Tibial artery (tissue), 4 donors: ENCODE data around the gene ACOX3.

ENCODE experiments used
- DNase-seq, 2 donors: peaks; one replicate each; pipeline ENCODE4 v3.0.0-alpha.2; 2019
- H3K27ac ChIP-seq, 2 donors: fragments of 200-600 bp; sonication (generic) in 1 of 2; 1 replicate in 1 of 2; 2 replicates in 1 of 2; pipeline ENCODE4 v1.5.1; 2018 to 2019; ENCODE audit warnings: mild to moderate bottlenecking in 1 of 2
- H3K27me3 ChIP-seq, 2 donors: fragments of 200-600 bp; sonication (generic) in 1 of 2; one replicate each; pipeline versions ENCODE4 v1.5.1 to v1.6.0; 2016 to 2019
- H3K36me3 ChIP-seq, 3 donors: fragments of 200-600 bp; sonication (generic) in 2 of 3; one replicate each; pipeline ENCODE4 v1.5.1; 2016 to 2019; ENCODE audit warnings: mild to moderate bottlenecking in 2 of 3
- H3K4me1 ChIP-seq, 4 donors: fragments of 200-600 bp; sonication (generic) in 2 of 4; 1 replicate in 3 of 4; 2 replicates in 1 of 4; pipeline ENCODE4 v1.5.1; 2016 to 2019
- H3K4me3 ChIP-seq, 2 donors: fragments of 200-600 bp; sonication (generic) in 1 of 2; 1 replicate in 1 of 2; 2 replicates in 1 of 2; pipeline ENCODE4 v1.5.1; 2018 to 2019; ENCODE audit warnings: mild to moderate bottlenecking in 2 of 2
- H3K9me3 ChIP-seq, 3 donors: fragments of 200-600 bp; sonication (generic) in 1 of 3; one replicate each; pipeline ENCODE4 v1.5.1; 2016 to 2019
- intact Hi-C: fragments of 100-400 bp; cut with DNase I; formaldehyde crosslinking; loops from one replicate; pipeline ENCODE4 v1.15.0; 2023; ENCODE audit warnings: low total_unique reads
- TF ChIP-seq, protein P1 (sequence below), 2 experiments: fragments of 200-600 bp in 1 of 2; fragments of 450-650 bp in 1 of 2; IDR thresholded peaks; one replicate each; pipeline ENCODE4 v1.5.1; 2017 to 2019; ENCODE audit warnings: antibody characterized with exemption in 2 of 2, mild to moderate bottlenecking in 1 of 2, moderate library complexity in 1 of 2

Gene ACOX3

DNA sequence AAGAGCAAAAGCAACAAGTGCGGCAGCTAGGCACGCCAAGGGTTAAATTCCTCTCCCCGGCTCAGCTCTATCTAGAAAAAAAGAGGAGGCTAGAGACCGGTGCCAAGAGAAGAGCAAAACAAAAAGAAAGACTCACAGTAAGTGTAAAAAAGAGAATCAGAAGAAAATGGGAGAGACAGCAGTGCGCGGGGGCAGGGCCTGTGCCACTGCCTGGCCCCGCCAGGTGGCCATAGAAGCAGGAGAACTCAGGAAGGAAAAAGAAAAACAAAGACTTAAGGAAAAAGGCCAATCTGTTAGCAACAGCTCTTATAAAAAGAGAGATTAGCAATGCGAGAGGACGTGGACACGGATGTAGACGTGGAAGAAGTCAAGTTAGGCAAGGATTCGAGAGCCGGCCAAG lies 3.2 kb downstream of the ACOX3 start:
- H3K4me1 ChIP-seq, result peaks cover 0 to 38% (median 27%) of the 10 kb centered on the region in 4 donors
- TF ChIP-seq, protein P1, sequence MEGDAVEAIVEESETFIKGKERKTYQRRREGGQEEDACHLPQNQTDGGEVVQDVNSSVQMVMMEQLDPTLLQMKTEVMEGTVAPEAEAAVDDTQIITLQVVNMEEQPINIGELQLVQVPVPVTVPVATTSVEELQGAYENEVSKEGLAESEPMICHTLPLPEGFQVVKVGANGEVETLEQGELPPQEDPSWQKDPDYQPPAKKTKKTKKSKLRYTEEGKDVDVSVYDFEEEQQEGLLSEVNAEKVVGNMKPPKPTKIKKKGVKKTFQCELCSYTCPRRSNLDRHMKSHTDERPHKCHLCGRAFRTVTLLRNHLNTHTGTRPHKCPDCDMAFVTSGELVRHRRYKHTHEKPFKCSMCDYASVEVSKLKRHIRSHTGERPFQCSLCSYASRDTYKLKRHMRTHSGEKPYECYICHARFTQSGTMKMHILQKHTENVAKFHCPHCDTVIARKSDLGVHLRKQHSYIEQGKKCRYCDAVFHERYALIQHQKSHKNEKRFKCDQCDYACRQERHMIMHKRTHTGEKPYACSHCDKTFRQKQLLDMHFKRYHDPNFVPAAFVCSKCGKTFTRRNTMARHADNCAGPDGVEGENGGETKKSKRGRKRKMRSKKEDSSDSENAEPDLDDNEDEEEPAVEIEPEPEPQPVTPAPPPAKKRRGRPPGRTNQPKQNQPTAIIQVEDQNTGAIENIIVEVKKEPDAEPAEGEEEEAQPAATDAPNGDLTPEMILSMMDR (IDR thresholded peaks at IDR 0.05), result peak in 1 of 2 experiments; percentile 6
- H3K9me3 ChIP-seq, result no peaks in the 10 kb centered on the region
- intact Hi-C loops, result no loop called here
- H3K4me3 ChIP-seq, result peak overlapping the region in 1 of 2 donors; percentile 14
- no peaks in the 10 kb centered on the region for H3K27me3 ChIP-seq
- H3K27ac ChIP-seq, result peak overlapping the region; percentile 19 to 33
- DNase-seq, result peak in 1 of 2 donors; percentile 29
- no peaks in the 10 kb centered on the region for H3K36me3 ChIP-seq

DNA sequence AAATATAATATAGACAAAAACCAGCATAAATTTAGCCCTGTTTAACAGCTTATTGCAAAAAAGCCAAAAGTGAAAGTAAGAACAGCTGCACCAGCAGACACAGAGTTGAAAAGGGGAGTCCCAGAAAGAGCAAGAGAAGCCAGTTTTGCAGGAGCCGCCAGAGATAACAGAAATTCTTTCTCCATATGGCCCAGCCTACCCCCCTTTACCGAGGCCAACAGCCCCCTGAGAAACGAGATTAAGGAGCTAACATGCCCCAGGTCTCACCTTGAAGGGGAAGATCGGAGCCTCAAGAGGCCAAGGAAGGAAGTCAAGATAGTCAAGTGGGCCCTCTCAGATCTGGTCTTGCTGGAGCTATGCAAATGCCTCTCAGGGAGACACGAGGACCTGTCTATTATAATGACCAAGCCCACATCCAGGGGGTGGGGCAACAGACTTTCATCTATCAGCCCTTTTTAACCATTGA lies 4.8 kb downstream of the ACOX3 start:
- Histone ChIP-seq H3K4me1 (peaks cover 0 to 26% (median 15%) of the 10 kb centered on the region in 4 donors), H3K36me3 (no peaks in the 10 kb centered on the region), H3K27me3 (no peaks in the 10 kb centered on the region), H3K4me3 (peak overlapping the region; percentile 2 to 15), H3K27ac (peak overlapping the region in 1 of 2 donors; percentile 6), H3K9me3 (no peaks in the 10 kb centered on the region)
- DNase-seq, result no peak
- intact Hi-C loops, result no loop called here
- TF ChIP-seq, protein P1 (IDR thresholded peaks at IDR 0.05), result no peak

GRCh38 chr4:8434251-8435073 lies 6.1 kb downstream of the ACOX3 start:
- no peak for DNase-seq
- Histone ChIP-seq H3K36me3 (no peaks in the 10 kb centered on the region), H3K4me3 (no peak overlapping the region), H3K4me1 (peaks cover 0 to 21% (median 9%) of the 10 kb centered on the region in 4 donors), H3K27me3 (no peaks in the 10 kb centered on the region), H3K27ac (no peak overlapping the region), H3K9me3 (no peaks in the 10 kb centered on the region)
- TF ChIP-seq, protein P1 (IDR thresholded peaks at IDR 0.05), result no peak
- intact Hi-C loops, result no loop called here

DNA sequence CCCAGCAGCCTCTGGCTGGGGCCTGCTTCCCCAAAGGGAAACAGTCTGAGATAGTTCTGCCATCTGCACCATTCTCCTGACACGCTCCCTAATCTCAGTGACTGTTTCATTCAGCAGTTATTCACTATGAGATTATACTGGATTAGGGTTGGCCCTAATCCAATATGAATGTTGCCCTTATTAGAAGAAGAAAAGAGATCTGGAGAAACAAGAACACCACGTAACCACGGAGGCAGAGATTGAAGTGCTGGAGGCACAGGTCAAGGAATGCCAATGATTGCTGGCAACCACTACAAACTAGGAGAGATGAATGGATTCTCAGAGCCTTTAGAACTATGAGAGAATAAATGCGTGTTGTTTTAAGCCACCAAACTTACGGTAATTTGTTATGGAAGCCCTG lies 7.4 kb downstream of the ACOX3 start:
- intact Hi-C loops, result no loop called here
- H3K4me1 ChIP-seq, result peaks cover 0 to 17% (median 10%) of the 10 kb centered on the region in 4 donors
- TF ChIP-seq, protein P1 (IDR thresholded peaks at IDR 0.05), result no peak

GRCh38 chr4:8431553-8431952 lies 9.0 kb downstream of the ACOX3 start:
- intact Hi-C loops, result no loop called here
- DNase-seq, result no peak
- Histone ChIP-seq H3K4me3 (no peak overlapping the region), H3K27ac (no peak overlapping the region), H3K4me1 (peaks cover 0 to 30% (median 19%) of the 10 kb centered on the region in 4 donors), H3K9me3 (no peaks in the 10 kb centered on the region), H3K36me3 (no peaks in the 10 kb centered on the region), H3K27me3 (no peaks in the 10 kb centered on the region)
- TF ChIP-seq, protein P1 (IDR thresholded peaks at IDR 0.05), result no peak

More for the DNA sequence above, 7.4 kb downstream of the ACOX3 start:
- no peak for DNase-seq
- no peaks in the 10 kb centered on the region for H3K36me3 ChIP-seq
- no peaks in the 10 kb centered on the region for H3K9me3 ChIP-seq
- H3K27me3 ChIP-seq, result no peaks in the 10 kb centered on the region
- no peak overlapping the region for H3K4me3 ChIP-seq
- no peak overlapping the region for H3K27ac ChIP-seq
